SK-N-SH (cell line): ENCODE data around the gene KRTAP5-8. TPM values are rescaled to one million over a fixed set of nuclear protein-coding genes. Genes with fewer than 3 reads are reported as not detected.

Source experiments
- CTCF ChIA-PET: fragments of 300-600, 350-600 bp; formaldehyde crosslinking; extraction: SDS; loops from one replicate; lab custom pipeline; 2021; lab: Yijun Ruan, JAX
- POLR2A ChIA-PET: fragments of 350-600 bp; sonication (Branson Sonifier 250); formaldehyde crosslinking; extraction: SDS; loops from one replicate; lab custom pipeline; 2020; ENCODE audit warnings: antibody characterized with exemption, inconsistent platforms; lab: Yijun Ruan, JAX
- DNase-seq: peaks from one replicate; pipeline ENCODE4 v3.0.0; 2012
- H2AFZ ChIP-seq: fragments of 200-600 bp; sonication (generic); 2 replicates; pipeline ENCODE4 v1.8.1; 2016; ENCODE audit warnings: antibody characterized with exemption, mild to moderate bottlenecking, low read depth
- H3F3A ChIP-seq: fragments of 200-600 bp; sonication (generic); replicated peaks from 2 replicates; pipeline ENCODE3; 2016; ENCODE audit warnings: antibody characterized with exemption, mild to moderate bottlenecking; ENCODE audit not compliant: insufficient read depth
- H3K27ac ChIP-seq, 2 experiments: fragments of 200-500 bp in 1 of 2; fragments of 200-600 bp in 1 of 2; sonication (Bioruptor generic) in 1 of 2; sonication (generic), shearing (Covaris generic) in 1 of 2; 2 replicates each; pipeline versions ENCODE4 v1.5.1 to v1.6.1; 2014 to 2016; ENCODE audit warnings: low read depth in 2 of 2, inconsistent platforms in 1 of 2, low read length in 1 of 2, mild to moderate bottlenecking in 1 of 2, mixed read lengths in 1 of 2
- H3K27me3 ChIP-seq: fragments of 200-600 bp; sonication (generic), shearing (Covaris generic); 2 replicates; pipeline ENCODE4 v1.6.1; 2016; ENCODE audit warnings: mixed run types; ENCODE audit not compliant: insufficient read depth
- H3K36me3 ChIP-seq, 2 experiments: fragments of 200-500 bp in 1 of 2; fragments of 200-600 bp in 1 of 2; sonication (Bioruptor generic) in 1 of 2; sonication (generic) in 1 of 2; replicated peaks in 1 of 2; 2 replicates each; pipeline versions ENCODE3 to v1.5.1; 2014 to 2016; ENCODE audit warnings: low read length in 1 of 2, mild to moderate bottlenecking in 1 of 2; ENCODE audit not compliant: insufficient read depth in 2 of 2, control insufficient read depth in 1 of 2
- H3K4me1 ChIP-seq, 2 experiments: fragments of 200-500 bp in 1 of 2; fragments of 200-600 bp in 1 of 2; sonication (Bioruptor generic) in 1 of 2; sonication (generic), shearing (Covaris generic) in 1 of 2; 2 replicates each; pipeline versions ENCODE4 v1.5.1 to v1.6.1; 2014 to 2016; ENCODE audit warnings: low read depth in 1 of 2, low read length in 1 of 2, mixed run types in 1 of 2; ENCODE audit not compliant: insufficient read depth in 2 of 2, control insufficient read depth in 1 of 2
- H3K4me2 ChIP-seq: fragments of 200-600 bp; sonication (generic), shearing (Covaris generic); 2 replicates; pipeline ENCODE4 v1.6.1; 2017; ENCODE audit warnings: mixed run types
- H3K4me3 ChIP-seq, 2 experiments: fragments of 200-500 bp in 1 of 2; fragments of 200-600 bp in 1 of 2; sonication (Bioruptor generic) in 1 of 2; sonication (generic), shearing (Covaris generic) in 1 of 2; 2 replicates each; pipeline versions ENCODE4 v1.5.1 to v1.8.1; 2014 to 2016; ENCODE audit warnings: low read depth in 2 of 2, inconsistent platforms in 1 of 2, low read length in 1 of 2, mild to moderate bottlenecking in 1 of 2, mixed read lengths in 1 of 2, moderate library complexity in 1 of 2
- H3K79me2 ChIP-seq: fragments of 200-600 bp; sonication (generic); 2 replicates; pipeline ENCODE4 v1.8.1; 2017; ENCODE audit warnings: mild to moderate bottlenecking; ENCODE audit not compliant: insufficient read depth
- H3K9ac ChIP-seq: fragments of 200-600 bp; sonication (generic); 2 replicates; pipeline ENCODE4 v1.6.1; 2017; ENCODE audit warnings: mixed run types
- H3K9me2 ChIP-seq: fragments of 200-600 bp; sonication (generic); 2 replicates; pipeline ENCODE4 v1.6.1; 2017; ENCODE audit warnings: mixed run types
- H3K9me3 ChIP-seq: fragments of 200-600 bp; sonication (generic); 2 replicates; pipeline ENCODE4 v1.6.1; 2017; ENCODE audit warnings: mixed run types, mild to moderate bottlenecking, moderate library complexity
- H4K20me1 ChIP-seq: fragments of 200-600 bp; sonication (generic); 2 replicates; pipeline ENCODE4 v1.6.1; 2017; ENCODE audit warnings: mild to moderate bottlenecking, mixed run types; ENCODE audit not compliant: insufficient read depth
- CHD2 ChIP-seq: fragments of 150-350 bp; IDR thresholded peaks from 2 replicates; pipeline ENCODE4 v1.6.1; 2018; ENCODE audit warnings: low read length; ENCODE audit not compliant: partially characterized antibody
- FOSL2 ChIP-seq: IDR thresholded peaks from 2 replicates; pipeline ENCODE4 v1.4.0; 2012; ENCODE audit warnings: low read depth, mild to moderate bottlenecking, moderate library complexity, borderline replicate concordance
- MAX ChIP-seq: IDR thresholded peaks from 2 replicates; pipeline ENCODE4 v1.4.0; 2012; ENCODE audit warnings: low read depth
- PBX3 ChIP-seq: IDR thresholded peaks from 2 replicates; pipeline ENCODE4; 2012
- RAD21 ChIP-seq: IDR thresholded peaks from 2 replicates; pipeline ENCODE4 v1.6.1; 2012; ENCODE audit warnings: mild to moderate bottlenecking, low read length
- REST ChIP-seq: IDR thresholded peaks from 2 replicates; pipeline ENCODE4 v1.6.1; 2012; ENCODE audit warnings: mild to moderate bottlenecking, low read depth, low read length, moderate library complexity
- TAF1 ChIP-seq: IDR thresholded peaks from 2 replicates; pipeline ENCODE4 v1.6.1; 2012; ENCODE audit warnings: low read depth, mild to moderate bottlenecking, low read length, moderate library complexity, borderline replicate concordance
- TCF12 ChIP-seq: IDR thresholded peaks from 2 replicates; pipeline ENCODE4 v1.4.0; 2012
- WGBS: methylation state at CpG from one replicate; pipeline ENCODE4 v1.1.6; 2017; ENCODE audit warnings: low lambda C conversion rate; 5-methylcytosine and 5-hydroxymethylcytosine counted together
- polyA plus RNA-seq, 3 experiments: library from polyadenylated mRNA; depleted of rRNA; stranded (reverse); fragments of >200 nt; gene quantifications; 2 replicates each; pipeline ENCODE4 v1.2.3, GENCODE V29; 2012

KRTAP5-8 gene
- polyA plus RNA-seq, 1 of the 3 experiments (the other 2 are of a cell fraction) = not detected

DNA sequence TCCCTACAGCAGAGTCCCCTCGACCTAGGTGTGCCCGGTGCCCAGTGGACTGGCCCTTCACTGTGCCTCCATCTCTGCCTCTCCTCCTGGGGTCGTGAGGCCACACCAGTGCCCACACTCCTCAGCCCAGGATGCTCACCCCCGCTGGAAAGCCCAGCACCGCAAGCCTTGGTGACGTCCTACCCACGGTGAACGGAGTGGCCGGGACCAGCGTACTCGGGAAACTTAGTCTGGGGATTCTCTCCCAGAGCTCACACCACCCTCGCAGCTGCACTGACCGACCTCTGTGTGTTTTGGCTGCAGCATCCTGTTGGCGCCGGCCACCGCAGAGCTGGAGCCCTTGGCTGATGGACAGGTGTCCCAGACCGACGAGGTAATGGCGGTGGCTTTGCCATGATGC is 46.3 kb upstream of the KRTAP5-8 start (continued):
- TF ChIP-seq REST (no peak), FOSL2 (no peak), TCF12 (no peak), MAX (no peak), RAD21 (no peak)

DNA sequence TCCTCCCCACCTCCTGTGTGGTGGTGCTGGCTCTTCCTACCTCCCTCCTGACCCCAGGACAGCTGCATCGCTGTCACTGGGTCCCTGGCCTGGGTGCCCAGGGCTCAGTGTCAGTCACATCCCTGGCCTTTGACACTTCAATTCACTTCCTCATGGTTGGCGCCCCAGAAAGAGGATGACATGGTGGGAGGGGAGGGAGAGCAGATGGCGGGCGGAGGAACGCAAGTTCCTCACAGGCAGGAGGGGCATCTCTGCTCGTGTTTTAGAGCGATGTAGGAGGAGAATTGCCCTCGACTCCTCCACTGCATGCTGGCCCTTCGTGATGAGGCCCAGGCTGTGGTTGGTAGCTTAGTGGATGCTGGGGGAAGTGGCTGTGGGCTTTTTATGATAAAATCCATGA is 45.9 kb upstream of the KRTAP5-8 start:
- no peaks in the 10 kb centered on the region for H4K20me1 ChIP-seq
- ChIA-PET CTCF (interaction anchor here (1.3 kb wide), 1 partner anchor 15 kb away, joined by 4 read pairs; no protein-coding TSS in a partner anchor), POLR2A (no interaction called here)
- H3K27me3 ChIP-seq = no peaks in the 10 kb centered on the region
- H3K79me2 ChIP-seq = no peaks in the 10 kb centered on the region
- peaks cover 10 to 18% of the 10 kb centered on the region in 2 experiments; a peak in 3 of 4 replicates for H3K4me1 ChIP-seq
- H3F3A ChIP-seq = peaks cover 3% of the 10 kb centered on the region
- no peak overlapping the region for H3K9ac ChIP-seq
- TF ChIP-seq CHD2 = no peak
- no peak for TF ChIP-seq PBX3
- no peak for TF ChIP-seq TAF1
- no peak overlapping the region for H3K4me3 ChIP-seq
- H3K9me3 ChIP-seq = no peaks in the 10 kb centered on the region
- no peak overlapping the region for H2AFZ ChIP-seq
- no peaks in the 10 kb centered on the region for H3K9me2 ChIP-seq
- H3K27ac ChIP-seq = no peak overlapping the region
- DNase-seq = no peak
- H3K36me3 ChIP-seq = peaks cover 8 to 54% of the 10 kb centered on the region in 2 experiments
- WGBS = 92% methylated on average over 9 of the region's 9 CpGs
- no peak overlapping the region for H3K4me2 ChIP-seq
